ENCODE results near the gene CCNDBP1.

DNA sequence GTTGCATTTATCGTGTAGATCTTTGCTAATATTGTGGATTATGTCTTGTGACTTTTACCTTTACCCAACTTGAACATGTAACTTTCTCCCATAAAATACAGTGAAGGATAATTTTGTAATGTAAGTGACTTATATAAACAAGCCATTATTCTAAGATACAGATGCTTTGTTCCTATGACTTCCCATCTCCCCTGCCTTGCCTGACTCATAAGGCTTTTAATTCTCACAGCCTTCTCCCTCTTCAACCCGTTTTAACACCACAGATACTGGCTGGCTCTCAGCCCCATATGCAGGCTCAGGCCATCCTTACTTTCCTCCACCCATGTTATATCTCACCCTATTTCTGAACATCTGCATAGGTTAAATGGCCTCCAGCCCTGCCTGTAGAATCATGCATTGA is 4.1 kb downstream of the CCNDBP1 start:
- TF ChIP-seq USF2 (CRISPR knock-in tag; IDR thresholded peaks at IDR 0.05) (no peak), CBFB (CRISPR knock-in tag; IDR thresholded peaks at IDR 0.05; ENCODE audit: low read depth) (no peak), ETV6 (CRISPR knock-in tag; IDR thresholded peaks at IDR 0.05) (no peak), SP1 (CRISPR knock-in tag; conservative IDR thresholded peaks at IDR 0.05) (no peak), ATF2 (CRISPR knock-in tag; IDR thresholded peaks at IDR 0.05; ENCODE audit: borderline replicate concordance, low read depth) (no peak), NFE2L1 (CRISPR knock-in tag; IDR thresholded peaks at IDR 0.05) (no peak), ESRRA (CRISPR knock-in tag; IDR thresholded peaks at IDR 0.05; ENCODE audit: borderline replicate concordance) (no peak), MLX (CRISPR knock-in tag; IDR thresholded peaks at IDR 0.05) (no peak)
- TF ChIP-seq, protein P1, sequence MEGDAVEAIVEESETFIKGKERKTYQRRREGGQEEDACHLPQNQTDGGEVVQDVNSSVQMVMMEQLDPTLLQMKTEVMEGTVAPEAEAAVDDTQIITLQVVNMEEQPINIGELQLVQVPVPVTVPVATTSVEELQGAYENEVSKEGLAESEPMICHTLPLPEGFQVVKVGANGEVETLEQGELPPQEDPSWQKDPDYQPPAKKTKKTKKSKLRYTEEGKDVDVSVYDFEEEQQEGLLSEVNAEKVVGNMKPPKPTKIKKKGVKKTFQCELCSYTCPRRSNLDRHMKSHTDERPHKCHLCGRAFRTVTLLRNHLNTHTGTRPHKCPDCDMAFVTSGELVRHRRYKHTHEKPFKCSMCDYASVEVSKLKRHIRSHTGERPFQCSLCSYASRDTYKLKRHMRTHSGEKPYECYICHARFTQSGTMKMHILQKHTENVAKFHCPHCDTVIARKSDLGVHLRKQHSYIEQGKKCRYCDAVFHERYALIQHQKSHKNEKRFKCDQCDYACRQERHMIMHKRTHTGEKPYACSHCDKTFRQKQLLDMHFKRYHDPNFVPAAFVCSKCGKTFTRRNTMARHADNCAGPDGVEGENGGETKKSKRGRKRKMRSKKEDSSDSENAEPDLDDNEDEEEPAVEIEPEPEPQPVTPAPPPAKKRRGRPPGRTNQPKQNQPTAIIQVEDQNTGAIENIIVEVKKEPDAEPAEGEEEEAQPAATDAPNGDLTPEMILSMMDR (IDR thresholded peaks at IDR 0.05): no peak
- TF ChIP-seq, protein P2, sequence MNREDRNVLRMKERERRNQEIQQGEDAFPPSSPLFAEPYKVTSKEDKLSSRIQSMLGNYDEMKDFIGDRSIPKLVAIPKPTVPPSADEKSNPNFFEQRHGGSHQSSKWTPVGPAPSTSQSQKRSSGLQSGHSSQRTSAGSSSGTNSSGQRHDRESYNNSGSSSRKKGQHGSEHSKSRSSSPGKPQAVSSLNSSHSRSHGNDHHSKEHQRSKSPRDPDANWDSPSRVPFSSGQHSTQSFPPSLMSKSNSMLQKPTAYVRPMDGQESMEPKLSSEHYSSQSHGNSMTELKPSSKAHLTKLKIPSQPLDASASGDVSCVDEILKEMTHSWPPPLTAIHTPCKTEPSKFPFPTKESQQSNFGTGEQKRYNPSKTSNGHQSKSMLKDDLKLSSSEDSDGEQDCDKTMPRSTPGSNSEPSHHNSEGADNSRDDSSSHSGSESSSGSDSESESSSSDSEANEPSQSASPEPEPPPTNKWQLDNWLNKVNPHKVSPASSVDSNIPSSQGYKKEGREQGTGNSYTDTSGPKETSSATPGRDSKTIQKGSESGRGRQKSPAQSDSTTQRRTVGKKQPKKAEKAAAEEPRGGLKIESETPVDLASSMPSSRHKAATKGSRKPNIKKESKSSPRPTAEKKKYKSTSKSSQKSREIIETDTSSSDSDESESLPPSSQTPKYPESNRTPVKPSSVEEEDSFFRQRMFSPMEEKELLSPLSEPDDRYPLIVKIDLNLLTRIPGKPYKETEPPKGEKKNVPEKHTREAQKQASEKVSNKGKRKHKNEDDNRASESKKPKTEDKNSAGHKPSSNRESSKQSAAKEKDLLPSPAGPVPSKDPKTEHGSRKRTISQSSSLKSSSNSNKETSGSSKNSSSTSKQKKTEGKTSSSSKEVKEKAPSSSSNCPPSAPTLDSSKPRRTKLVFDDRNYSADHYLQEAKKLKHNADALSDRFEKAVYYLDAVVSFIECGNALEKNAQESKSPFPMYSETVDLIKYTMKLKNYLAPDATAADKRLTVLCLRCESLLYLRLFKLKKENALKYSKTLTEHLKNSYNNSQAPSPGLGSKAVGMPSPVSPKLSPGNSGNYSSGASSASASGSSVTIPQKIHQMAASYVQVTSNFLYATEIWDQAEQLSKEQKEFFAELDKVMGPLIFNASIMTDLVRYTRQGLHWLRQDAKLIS (CRISPR knock-in tag; IDR thresholded peaks at IDR 0.05; ENCODE audit: borderline replicate concordance): no peak
- TF ChIP-seq, protein P3, sequence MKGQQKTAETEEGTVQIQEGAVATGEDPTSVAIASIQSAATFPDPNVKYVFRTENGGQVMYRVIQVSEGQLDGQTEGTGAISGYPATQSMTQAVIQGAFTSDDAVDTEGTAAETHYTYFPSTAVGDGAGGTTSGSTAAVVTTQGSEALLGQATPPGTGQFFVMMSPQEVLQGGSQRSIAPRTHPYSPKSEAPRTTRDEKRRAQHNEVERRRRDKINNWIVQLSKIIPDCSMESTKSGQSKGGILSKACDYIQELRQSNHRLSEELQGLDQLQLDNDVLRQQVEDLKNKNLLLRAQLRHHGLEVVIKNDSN (CRISPR knock-in tag; IDR thresholded peaks at IDR 0.05): no peak

Measured in WTC11 (cell line).